Sigmoid colon (tissue), 7 donors: ENCODE measurements around the gene NAALADL2. TPM values are rescaled to one million over a fixed set of nuclear protein-coding genes. Genes with fewer than 3 reads are reported as not detected.
"Not testable (repeated sequence)": the region's sequence is repeated elsewhere in the genome, so short reads cannot be mapped to it uniquely, and the experiment has no call there.

Source experiments
- DNase-seq: peaks from one replicate; pipeline ENCODE4 v3.0.0-alpha.2; 2019
- H3K27ac ChIP-seq, 4 donors: fragments of 200-600 bp; sonication (generic); one replicate each; pipeline ENCODE4 v1.5.1; 2016 to 2019; ENCODE audit warnings: mild to moderate bottlenecking in 1 of 4
- H3K27me3 ChIP-seq, 3 donors: fragments of 200-600 bp; sonication (generic); one replicate each; pipeline ENCODE4 v1.5.1; 2019; ENCODE audit warnings: mild to moderate bottlenecking in 1 of 3
- H3K36me3 ChIP-seq, 4 donors: fragments of 200-600 bp; sonication (generic); one replicate each; pipeline ENCODE4 v1.5.1; 2016 to 2019
- H3K4me1 ChIP-seq, 4 donors: fragments of 200-600 bp; sonication (generic); one replicate each; pipeline ENCODE4 v1.5.1; 2017 to 2019
- H3K4me3 ChIP-seq, 4 donors: fragments of 200-600 bp; sonication (generic); one replicate each; pipeline ENCODE4 v1.5.1; 2017 to 2019; ENCODE audit warnings: mild to moderate bottlenecking in 2 of 4, moderate library complexity in 1 of 4
- H3K9me3 ChIP-seq, 4 donors: fragments of 200-600 bp in 3 of 4; sonication (generic) in 3 of 4; one replicate each; pipeline versions ENCODE4 v1.5.1 to v1.6.1; 2013 to 2019
- CTCF ChIP-seq, 4 experiments: fragments of 450-650 bp in 3 of 4; fragments of 200-600 bp in 1 of 4; IDR thresholded peaks; one replicate each; pipeline ENCODE4 v1.5.1; 2016 to 2019; ENCODE audit warnings: antibody characterized with exemption in 4 of 4, mild to moderate bottlenecking in 3 of 4, moderate library complexity in 2 of 4
- EP300 ChIP-seq, 4 donors: sonication (generic); formaldehyde crosslinking; IDR thresholded peaks; one replicate each; pipeline ENCODE4 v1.6.1; 2017; ENCODE audit warnings: antibody characterized with exemption in 4 of 4
- POLR2A ChIP-seq, 2 donors: fragments of 450-650 bp; IDR thresholded peaks; one replicate each; pipeline ENCODE4 v1.6.1; 2016; ENCODE audit warnings: antibody characterized with exemption in 2 of 2, mild to moderate bottlenecking in 2 of 2, moderate library complexity in 2 of 2
- POLR2AphosphoS5 ChIP-seq, 4 donors: sonication (generic); formaldehyde crosslinking; IDR thresholded peaks; one replicate each; pipeline ENCODE4 v1.6.1; 2017; ENCODE audit warnings: antibody characterized with exemption in 4 of 4
- WGBS, 2 donors: extraction: QIAGEN DNeasy Blood & Tissue Kit; methylation state at CpG; one replicate each; pipeline ENCODE4 v1.1.7; 2013; 5-methylcytosine and 5-hydroxymethylcytosine counted together
- intact Hi-C: fragments of 100-400 bp; cut with DNase I; formaldehyde crosslinking; loops from one replicate; pipeline ENCODE4 v1.15.1; 2023
- polyA plus RNA-seq, 3 donors: library from polyadenylated mRNA; stranded (reverse); fragments of 200-250 nt; gene quantifications; one replicate each; pipeline ENCODE4 v1.2.3, GENCODE V29; 2013
- total RNA-seq, 4 donors: library from RNA; depleted of rRNA; stranded (reverse); fragments of >200 nt; gene quantifications; one replicate each; pipeline ENCODE4 v1.1.0, GENCODE V29; 2016
- donor health status: healthy with polysubstance abuse.
- donor health status: Bipolar disorder and iron deficiency.
- donor health status: healthy.

The NAALADL2 gene
- total and polyA plus RNA-seq, 7 donors, result 0.46 to 18.5 (median 6.0) TPM

- Histone ChIP-seq H3K4me1 (no peaks in the 10 kb centered on the region), H3K27ac (no peak overlapping the region), H3K27me3 (no peaks in the 10 kb centered on the region), H3K9me3 (no peaks in the 10 kb centered on the region), H3K4me3 (no peak overlapping the region), H3K36me3 (no peaks in the 10 kb centered on the region)
- TF ChIP-seq POLR2AphosphoS5 (IDR thresholded peaks at IDR 0.05) (no peak), EP300 (IDR thresholded peaks at IDR 0.05) (no peak), CTCF (IDR thresholded peaks at IDR 0.05) (no peak), POLR2A (IDR thresholded peaks at IDR 0.05) (no peak)
- DNase-seq, result no peak
- intact Hi-C loops, result no loop called here
Observed at GRCh38 chr3:175798326-175798725, 939.2 kb downstream of the NAALADL2 start.

- no peak for DNase-seq
- intact Hi-C loops, result no loop called here
- Histone ChIP-seq H3K4me1 (no peaks in the 10 kb centered on the region), H3K27ac (no peak overlapping the region), H3K9me3 (no peaks in the 10 kb centered on the region), H3K4me3 (no peak overlapping the region), H3K36me3 (no peaks in the 10 kb centered on the region), H3K27me3 (no peaks in the 10 kb centered on the region)
- WGBS, 2 donors, result 81 to 89% methylated on average over 2 of the region's 2 CpGs
- no peak for TF ChIP-seq CTCF (IDR thresholded peaks at IDR 0.05)
- TF ChIP-seq POLR2AphosphoS5 (IDR thresholded peaks at IDR 0.05), result no peak
- no peak for TF ChIP-seq POLR2A (IDR thresholded peaks at IDR 0.05)
- no peak for TF ChIP-seq EP300 (IDR thresholded peaks at IDR 0.05)
Observed at GRCh38 chr3:175805825-175806224, 946.7 kb downstream of the NAALADL2 start.

- H3K36me3 ChIP-seq, result no peaks in the 10 kb centered on the region
- H3K4me3 ChIP-seq, result no peak overlapping the region
- TF ChIP-seq CTCF (IDR thresholded peaks at IDR 0.05), result no peak
- no peak for TF ChIP-seq POLR2A (IDR thresholded peaks at IDR 0.05)
- TF ChIP-seq EP300 (IDR thresholded peaks at IDR 0.05), result no peak
- no peak for TF ChIP-seq POLR2AphosphoS5 (IDR thresholded peaks at IDR 0.05)
- WGBS, 2 donors, result 84 to 92% methylated on average over 1 of the region's 1 CpG
- H3K9me3 ChIP-seq, result no peaks in the 10 kb centered on the region
- intact Hi-C loops, result no loop called here
- no peak for DNase-seq
- H3K27me3 ChIP-seq, result no peaks in the 10 kb centered on the region
- no peaks in the 10 kb centered on the region for H3K4me1 ChIP-seq
- H3K27ac ChIP-seq, result no peak overlapping the region
Observed at GRCh38 chr3:175807175-175807574, 948.0 kb downstream of the NAALADL2 start.

GRCh38 chr3:175818811-175819464, 959.8 kb downstream of the NAALADL2 start:
- Histone ChIP-seq H3K27ac (no peak overlapping the region), H3K36me3 (no peaks in the 10 kb centered on the region), H3K9me3 (peaks cover 0 to 15% (median 9%) of the 10 kb centered on the region in 4 donors), H3K27me3 (no peaks in the 10 kb centered on the region), H3K4me3 (no peak overlapping the region), H3K4me1 (no peaks in the 10 kb centered on the region)
- DNase-seq, result no peak
- 92% methylated on average over 3 of the region's 3 CpGs for WGBS, 2 donors
- TF ChIP-seq POLR2A (IDR thresholded peaks at IDR 0.05) (no peak), POLR2AphosphoS5 (IDR thresholded peaks at IDR 0.05) (no peak), CTCF (IDR thresholded peaks at IDR 0.05) (no peak), EP300 (IDR thresholded peaks at IDR 0.05) (no peak)
- intact Hi-C loops, result no loop called here

- H3K27me3 ChIP-seq, H3K9me3 ChIP-seq, H3K36me3 ChIP-seq, intact Hi-C loops, DNase-seq, H3K4me1 ChIP-seq, H3K27ac ChIP-seq, H3K4me3 ChIP-seq: not testable (repeated sequence)
- WGBS, 2 donors, result 91 to 95% methylated on average over 7 of the region's 7 CpGs
Observed at GRCh38 chr3:175822766-175823491, 963.8 kb downstream of the NAALADL2 start.

- DNase-seq, intact Hi-C loops, H3K4me3 ChIP-seq, H3K36me3 ChIP-seq, H3K27ac ChIP-seq, H3K27me3 ChIP-seq, H3K4me1 ChIP-seq, H3K9me3 ChIP-seq: not testable (repeated sequence)
- 84 to 92% methylated on average over 6 of the region's 6 CpGs for WGBS, 2 donors
Observed at GRCh38 chr3:175825016-175825580, 966.0 kb downstream of the NAALADL2 start.
